ENCODE measurements around the gene PLXNA3. TPM values are rescaled to one million over a fixed set of nuclear protein-coding genes. Genes with fewer than 3 reads are reported as not detected.

PLXNA3 gene
- total RNA-seq, 1 donor from 2014 or later: 85.1 TPM

- Mint-ChIP-seq H3K36me3 (peaks cover 5% of the 10 kb centered on the region), H3K9me3 (peaks cover 6% of the 10 kb centered on the region), H3K27ac (peak overlapping the region; percentile 96), H3K4me1 (ENCODE audit: unreplicated experiment) (peaks cover 11% of the 10 kb centered on the region), H3K27me3 (no peaks in the 10 kb centered on the region), H3K4me3 (peak overlapping the region; percentile 88)
- no peak for TF ChIP-seq CTCF (conservative IDR thresholded peaks at IDR 0.05)
- no peak for DNase-seq (ENCODE audit: extremely low spot score, unreplicated experiment)
These were observed 59.2 kb downstream of the PLXNA3 start for GRCh38 chrX:154517101-154517781.

DNA sequence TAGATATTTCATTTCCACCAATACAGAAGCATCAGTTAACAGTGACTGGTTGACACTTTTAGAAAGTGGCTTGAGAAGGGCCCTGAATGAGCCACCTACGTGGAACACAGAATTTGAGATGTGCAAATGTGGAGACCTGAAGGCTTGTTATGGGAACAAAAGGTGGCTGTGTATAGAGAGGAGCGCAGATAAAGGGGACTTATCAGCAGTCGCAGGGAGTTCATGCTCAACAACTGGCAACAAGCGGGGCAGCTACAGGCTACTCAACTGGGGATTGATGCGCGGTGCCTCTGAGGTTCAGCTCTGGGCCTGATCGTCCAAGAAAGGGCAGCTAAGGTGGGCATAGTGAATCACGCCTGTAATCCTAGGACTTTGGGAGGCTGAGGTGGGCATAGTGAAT is 61.3 kb downstream of the PLXNA3 start:
- TF ChIP-seq CTCF (conservative IDR thresholded peaks at IDR 0.05): no peak
- no peaks in the 10 kb centered on the region for H3K27me3 Mint-ChIP-seq
- H3K9me3 Mint-ChIP-seq: no peaks in the 10 kb centered on the region
- DNase-seq (ENCODE audit: extremely low spot score, unreplicated experiment): no peak
- H3K4me3 Mint-ChIP-seq: no peak overlapping the region
- peaks cover 11% of the 10 kb centered on the region for H3K4me1 Mint-ChIP-seq (ENCODE audit: unreplicated experiment)
- H3K36me3 Mint-ChIP-seq: no peaks in the 10 kb centered on the region
- H3K27ac Mint-ChIP-seq: no peak overlapping the region

- no peak for TF ChIP-seq CTCF (conservative IDR thresholded peaks at IDR 0.05)
- H3K9me3 Mint-ChIP-seq: peaks cover 4% of the 10 kb centered on the region
- no peak for DNase-seq (ENCODE audit: extremely low spot score, unreplicated experiment)
- no peaks in the 10 kb centered on the region for H3K27me3 Mint-ChIP-seq
- peak overlapping the region; percentile 94 for H3K27ac Mint-ChIP-seq
- peak overlapping the region; percentile 69 for H3K4me3 Mint-ChIP-seq
- H3K4me1 Mint-ChIP-seq (ENCODE audit: unreplicated experiment): no peaks in the 10 kb centered on the region
- peaks cover 3% of the 10 kb centered on the region for H3K36me3 Mint-ChIP-seq
These were observed 67.8 kb downstream of the PLXNA3 start for GRCh38 chrX:154525606-154526490.

DNA sequence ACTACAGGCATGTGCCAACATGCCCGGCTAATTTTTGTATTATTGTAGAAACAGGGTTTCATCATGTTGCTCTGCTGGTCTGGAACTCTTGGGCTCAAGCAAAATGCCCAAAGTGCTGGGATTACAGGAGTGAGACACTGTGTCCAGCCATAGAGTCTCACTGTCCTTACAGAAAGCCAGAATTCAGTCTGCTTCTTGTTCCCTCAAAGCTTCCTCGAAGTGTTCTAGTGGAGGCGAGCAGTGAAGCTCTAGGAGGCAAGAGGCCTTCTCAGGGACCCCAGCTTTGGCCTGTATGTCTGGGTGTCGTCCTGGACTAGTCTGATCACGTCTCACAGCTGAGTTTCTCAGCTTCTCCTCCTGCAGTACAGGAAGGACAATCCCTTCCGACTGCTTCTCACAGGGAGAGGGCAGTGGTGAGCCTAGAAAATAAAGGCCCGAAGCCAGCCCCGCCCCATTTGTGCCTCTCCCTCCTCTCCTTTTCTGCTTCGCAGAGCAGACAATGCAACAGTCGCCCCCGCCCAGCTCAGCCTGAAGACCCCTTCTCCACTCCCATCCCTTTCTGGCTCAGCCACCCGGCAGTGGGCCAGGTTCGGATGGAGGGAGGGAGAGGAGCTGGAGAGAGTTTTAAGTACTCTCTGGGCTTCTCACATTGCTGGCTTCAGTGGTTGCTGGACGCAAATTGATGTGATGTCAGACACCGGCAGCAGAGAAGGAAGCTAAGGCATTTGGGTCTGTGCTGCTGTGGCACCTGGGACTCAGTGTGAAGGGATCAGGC is 69.0 kb downstream of the PLXNA3 start:
- no peak for DNase-seq (ENCODE audit: extremely low spot score, unreplicated experiment)
- H3K36me3 Mint-ChIP-seq: peaks cover 3% of the 10 kb centered on the region
- H3K4me1 Mint-ChIP-seq (ENCODE audit: unreplicated experiment): no peaks in the 10 kb centered on the region
- H3K27ac Mint-ChIP-seq: peak overlapping the region; percentile 93
- H3K27me3 Mint-ChIP-seq: no peaks in the 10 kb centered on the region
- H3K4me3 Mint-ChIP-seq: peak overlapping the region; percentile 62
- H3K9me3 Mint-ChIP-seq: peaks cover 4% of the 10 kb centered on the region
- TF ChIP-seq CTCF (conservative IDR thresholded peaks at IDR 0.05): peak; percentile 66

Small RNA genes within 50 kb of the gene (microRNA-seq; reads per million reads assigned to microRNA genes)
- 5.0 reads per million, percentile 18 among the genes with 10 or more reads in this experiment for gene MIR6858

Other genes with a start within 250 kb of the PLXNA3 start
- gene OPN1MW2, start 238.5 kb upstream of the PLXNA3 start, total RNA-seq (ENCODE audit: low replicate concordance): not detected in 2 replicates
- gene OPN1MW3, start 200.7 kb upstream of the PLXNA3 start, total RNA-seq (ENCODE audit: low replicate concordance): not detected in 2 replicates
- gene TEX28, start 163.2 kb upstream of the PLXNA3 start, total RNA-seq (ENCODE audit: low replicate concordance): not detected in 2 replicates
- gene TKTL1, start 162.5 kb upstream of the PLXNA3 start, total RNA-seq (ENCODE audit: low replicate concordance): 0.56 TPM in 1 of 2 replicates, not detected in the other
- gene FLNA, start 83.6 kb upstream of the PLXNA3 start, total RNA-seq (ENCODE audit: low replicate concordance): 806 and 851 TPM in 2 replicates
- gene EMD, start 79.0 kb upstream of the PLXNA3 start, total RNA-seq (ENCODE audit: low replicate concordance): 56.7 and 62.7 TPM in 2 replicates
- gene RPL10, start 59.9 kb upstream of the PLXNA3 start, total RNA-seq (ENCODE audit: low replicate concordance): 2,880 and 3,042 TPM in 2 replicates
- gene DNASE1L1, start 49.0 kb upstream of the PLXNA3 start, total RNA-seq (ENCODE audit: low replicate concordance): 13.3 and 14.4 TPM in 2 replicates
- 30.5 and 46.1 TPM in 2 replicates for gene TAFAZZIN, start 46.7 kb upstream of the PLXNA3 start, total RNA-seq (ENCODE audit: low replicate concordance)
- gene ATP6AP1, start 29.6 kb upstream of the PLXNA3 start, total RNA-seq (ENCODE audit: low replicate concordance): 105 and 159 TPM in 2 replicates
- gene GDI1, start 21.1 kb upstream of the PLXNA3 start, total RNA-seq (ENCODE audit: low replicate concordance): 105 and 159 TPM in 2 replicates
- 59.2 and 63.8 TPM in 2 replicates for gene FAM50A, start 14.1 kb upstream of the PLXNA3 start, total RNA-seq (ENCODE audit: low replicate concordance)
- gene LAGE3, start 21.0 kb downstream of the PLXNA3 start, total RNA-seq (ENCODE audit: low replicate concordance): 12.9 and 15.9 TPM in 2 replicates
- 23.3 and 28.7 TPM in 2 replicates for gene UBL4A, start 28.3 kb downstream of the PLXNA3 start, total RNA-seq (ENCODE audit: low replicate concordance)
- 13.0 and 23.0 TPM in 2 replicates for gene SLC10A3, start 32.3 kb downstream of the PLXNA3 start, total RNA-seq (ENCODE audit: low replicate concordance)
- 34.1 and 35.9 TPM in 2 replicates for gene FAM3A, start 58.0 kb downstream of the PLXNA3 start, total RNA-seq (ENCODE audit: low replicate concordance)
- 41.3 and 57.9 TPM in 2 replicates for gene G6PD, start 88.6 kb downstream of the PLXNA3 start, total RNA-seq (ENCODE audit: low replicate concordance)
- 14.6 and 15.5 TPM in 2 replicates for gene IKBKG, start 89.3 kb downstream of the PLXNA3 start, total RNA-seq (ENCODE audit: low replicate concordance)
- not detected in 2 replicates for gene CTAG1A, start 126.9 kb downstream of the PLXNA3 start, total RNA-seq (ENCODE audit: low replicate concordance)
- gene CTAG1B, start 161.0 kb downstream of the PLXNA3 start, total RNA-seq (ENCODE audit: low replicate concordance): not detected in 2 replicates
- not detected in 2 replicates for gene CTAG2, start 195.3 kb downstream of the PLXNA3 start, total RNA-seq (ENCODE audit: low replicate concordance)

Measured in type B pancreatic cell (in vitro differentiated cells).